ENCODE data around the gene SLC5A5. TPM values are rescaled to one million over a fixed set of nuclear protein-coding genes. Genes with fewer than 3 reads are reported as not detected.

Gene SLC5A5
- total RNA-seq, 3 donors from 2014 or later (not counting 1 experiment from before 2014, with no cell fraction given) = 0.25 to 0.43 (median 0.26) TPM

- Histone ChIP-seq H3K36me3 (ENCODE audit: control insufficient read depth, insufficient read depth, low read length) (peaks cover 76% of the 10 kb centered on the region), H3K27ac (ENCODE audit: low read length) (no peak overlapping the region), H3K4me3 (ENCODE audit: low read length) (no peak overlapping the region), H3K9me3 (ENCODE audit: control insufficient read depth, insufficient read depth, low read length) (no peaks in the 10 kb centered on the region), H3K4me1 (ENCODE audit: control insufficient read depth, insufficient read depth, low read length) (no peaks in the 10 kb centered on the region), H3K27me3 (ENCODE audit: control insufficient read depth, insufficient read depth, low read length) (no peaks in the 10 kb centered on the region)
- TF ChIP-seq CTCF (IDR thresholded peaks at IDR 0.05) = no peak
- WGBS (ENCODE audit: insufficient coverage) = 97% methylated on average over 17 of the region's 17 CpGs
- Mint-ChIP-seq H3K27ac (no peak overlapping the region), H3K27me3 (ENCODE audit: low read depth in 2 of 2) (no peaks in the 10 kb centered on the region), H3K9me3 (no peaks in the 10 kb centered on the region), H3K36me3 (peaks cover 9% of the 10 kb centered on the region), H3K4me3 (no peak overlapping the region), H3K4me1 (peaks cover 6 to 27% of the 10 kb centered on the region in 2 donors)
- intact Hi-C loops (cut with micrococcal nuclease) = no loop called here
- ATAC-seq = no peak
- no peak for DNase-seq
Measured at GRCh38 chr19:17832443-17833208, 39.1 kb upstream of the SLC5A5 start.

GRCh38 chr19:17834350-17835181 lies 37.2 kb upstream of the SLC5A5 start:
- peaks cover 6 to 21% of the 10 kb centered on the region in 2 donors for H3K4me1 Mint-ChIP-seq
- Histone ChIP-seq H3K36me3 (ENCODE audit: control insufficient read depth, insufficient read depth, low read length) (peaks cover 82% of the 10 kb centered on the region), H3K27ac (ENCODE audit: low read length) (no peak overlapping the region), H3K9me3 (ENCODE audit: control insufficient read depth, insufficient read depth, low read length) (no peaks in the 10 kb centered on the region), H3K4me1 (ENCODE audit: control insufficient read depth, insufficient read depth, low read length) (no peaks in the 10 kb centered on the region), H3K4me3 (ENCODE audit: low read length) (no peak overlapping the region), H3K27me3 (ENCODE audit: control insufficient read depth, insufficient read depth, low read length) (no peaks in the 10 kb centered on the region)
- no peaks in the 10 kb centered on the region for H3K27me3 Mint-ChIP-seq (ENCODE audit: low read depth in 2 of 2)
- peaks cover 14% of the 10 kb centered on the region for H3K36me3 Mint-ChIP-seq
- WGBS (ENCODE audit: insufficient coverage) = 89% methylated on average over 24 of the region's 27 CpGs
- H3K9me3 Mint-ChIP-seq = no peaks in the 10 kb centered on the region
- peak in 2 of 3 donors; percentile 20 to 28 for ATAC-seq
- H3K4me3 Mint-ChIP-seq = no peak overlapping the region
- DNase-seq = no peak
- intact Hi-C loops (cut with micrococcal nuclease) = no loop called here
- H3K27ac Mint-ChIP-seq = peak overlapping the region in 1 of 2 donors; percentile 66
- no peak for TF ChIP-seq CTCF (IDR thresholded peaks at IDR 0.05)

- WGBS (ENCODE audit: insufficient coverage) = 90% methylated on average over 8 of the region's 8 CpGs
- Mint-ChIP-seq H3K4me1 (peaks cover 6 to 17% of the 10 kb centered on the region in 2 donors), H3K9me3 (no peaks in the 10 kb centered on the region), H3K27ac (peak overlapping the region; percentile 25 to 66), H3K36me3 (peaks cover 14% of the 10 kb centered on the region), H3K4me3 (no peak overlapping the region), H3K27me3 (ENCODE audit: low read depth in 2 of 2) (no peaks in the 10 kb centered on the region)
- TF ChIP-seq CTCF (IDR thresholded peaks at IDR 0.05) = no peak
- Histone ChIP-seq H3K4me3 (ENCODE audit: low read length) (no peak overlapping the region), H3K27me3 (ENCODE audit: control insufficient read depth, insufficient read depth, low read length) (no peaks in the 10 kb centered on the region), H3K36me3 (ENCODE audit: control insufficient read depth, insufficient read depth, low read length) (peaks cover 83% of the 10 kb centered on the region), H3K9me3 (ENCODE audit: control insufficient read depth, insufficient read depth, low read length) (no peaks in the 10 kb centered on the region), H3K4me1 (ENCODE audit: control insufficient read depth, insufficient read depth, low read length) (no peaks in the 10 kb centered on the region), H3K27ac (ENCODE audit: low read length) (no peak overlapping the region)
- no peak for DNase-seq
- no peak for ATAC-seq
- intact Hi-C loops (cut with micrococcal nuclease) = no loop called here
Measured at GRCh38 chr19:17835182-17836006, 36.4 kb upstream of the SLC5A5 start.
